Astrocyte of the spinal cord (primary cell): ENCODE data around the gene STK35.

ENCODE experiments used
- DNase-seq: peaks from one replicate; pipeline ENCODE4 v3.0.0; 2011; ENCODE audit warnings: low read depth, low spot score
- H3K4me3 ChIP-seq: 2 replicates; pipeline ENCODE4 v1.5.1; 2011; ENCODE audit warnings: low read depth, mild to moderate bottlenecking, low read length, moderate library complexity
- in situ Hi-C: cut with HindIII; loops from 2 replicates; pipeline ENCODE4 v1.10.0; 2017; ENCODE audit warnings: low sequenced_read_pairs
- TF ChIP-seq, protein P1 (sequence below): IDR thresholded peaks from 2 replicates; pipeline ENCODE4 v1.5.1; 2012; ENCODE audit warnings: low read depth, mild to moderate bottlenecking, low read length, inconsistent platforms

The STK35 gene

DNA sequence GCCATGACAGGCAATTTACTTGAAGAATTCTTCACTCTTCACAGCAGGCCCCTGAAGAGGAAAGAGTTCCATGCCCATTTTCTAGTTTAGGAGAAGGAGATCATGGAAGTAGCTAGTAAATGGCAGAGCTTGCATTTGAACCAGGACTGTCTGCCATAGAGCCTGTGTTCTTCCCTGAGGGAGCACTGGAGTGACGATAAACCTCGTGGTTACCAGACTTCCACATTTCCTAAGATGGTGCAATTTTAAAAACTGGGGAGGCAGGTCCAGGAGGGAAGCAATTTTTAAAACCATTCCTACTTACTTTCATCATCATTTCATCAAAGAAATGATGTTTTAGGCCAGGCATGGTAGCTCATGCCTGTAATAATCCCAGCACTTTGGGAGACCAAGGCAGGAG, 36.8 kb downstream of the STK35 start:
- DNase-seq = no peak
- no peak overlapping the region for H3K4me3 ChIP-seq
- in situ Hi-C loops = no loop called here
- TF ChIP-seq, protein P1, sequence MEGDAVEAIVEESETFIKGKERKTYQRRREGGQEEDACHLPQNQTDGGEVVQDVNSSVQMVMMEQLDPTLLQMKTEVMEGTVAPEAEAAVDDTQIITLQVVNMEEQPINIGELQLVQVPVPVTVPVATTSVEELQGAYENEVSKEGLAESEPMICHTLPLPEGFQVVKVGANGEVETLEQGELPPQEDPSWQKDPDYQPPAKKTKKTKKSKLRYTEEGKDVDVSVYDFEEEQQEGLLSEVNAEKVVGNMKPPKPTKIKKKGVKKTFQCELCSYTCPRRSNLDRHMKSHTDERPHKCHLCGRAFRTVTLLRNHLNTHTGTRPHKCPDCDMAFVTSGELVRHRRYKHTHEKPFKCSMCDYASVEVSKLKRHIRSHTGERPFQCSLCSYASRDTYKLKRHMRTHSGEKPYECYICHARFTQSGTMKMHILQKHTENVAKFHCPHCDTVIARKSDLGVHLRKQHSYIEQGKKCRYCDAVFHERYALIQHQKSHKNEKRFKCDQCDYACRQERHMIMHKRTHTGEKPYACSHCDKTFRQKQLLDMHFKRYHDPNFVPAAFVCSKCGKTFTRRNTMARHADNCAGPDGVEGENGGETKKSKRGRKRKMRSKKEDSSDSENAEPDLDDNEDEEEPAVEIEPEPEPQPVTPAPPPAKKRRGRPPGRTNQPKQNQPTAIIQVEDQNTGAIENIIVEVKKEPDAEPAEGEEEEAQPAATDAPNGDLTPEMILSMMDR = no peak

DNA sequence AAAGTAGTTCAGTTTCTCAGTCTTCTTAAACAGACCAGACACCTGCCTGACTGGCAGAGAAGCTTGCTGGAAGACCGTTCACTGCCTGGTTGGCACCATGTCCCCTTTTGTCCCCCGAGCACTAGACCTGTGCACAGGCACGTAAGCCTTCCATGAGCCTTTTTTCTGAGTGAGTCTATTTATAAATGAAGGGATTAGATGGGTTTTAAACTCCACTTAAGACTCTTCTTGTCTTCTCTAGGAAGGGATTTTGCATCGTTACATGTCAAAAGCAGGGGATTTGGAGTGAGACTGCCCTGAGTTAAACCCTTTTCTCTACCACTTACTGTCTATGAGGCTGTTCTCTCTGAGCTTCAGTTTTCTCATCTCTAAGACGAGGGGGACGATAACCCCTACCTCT, 37.6 kb downstream of the STK35 start:
- DNase-seq = no peak
- TF ChIP-seq, protein P1 = no peak
- in situ Hi-C loops = no loop called here
- no peak overlapping the region for H3K4me3 ChIP-seq

DNA sequence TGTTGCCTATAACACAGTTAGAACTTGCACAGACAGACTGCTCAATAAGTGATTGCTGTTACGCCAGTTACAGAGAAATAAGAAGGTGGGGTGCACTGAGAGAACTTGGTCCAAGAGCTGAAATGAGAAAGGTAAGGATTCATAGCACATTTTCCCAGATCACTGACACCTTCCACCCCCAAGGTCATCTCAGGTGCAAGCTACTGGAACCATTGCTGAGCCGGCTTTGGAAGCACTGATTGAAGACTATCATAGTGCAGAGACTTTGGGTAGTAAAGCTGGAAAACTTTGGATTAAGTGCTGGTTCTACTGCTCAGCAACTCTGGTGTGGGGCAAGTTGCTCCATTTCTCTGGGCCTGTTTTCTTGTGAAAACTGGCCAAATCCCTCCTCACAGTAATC, 38.1 kb downstream of the STK35 start:
- in situ Hi-C loops = no loop called here
- TF ChIP-seq, protein P1 = no peak
- DNase-seq = no peak
- H3K4me3 ChIP-seq = no peak overlapping the region

DNA sequence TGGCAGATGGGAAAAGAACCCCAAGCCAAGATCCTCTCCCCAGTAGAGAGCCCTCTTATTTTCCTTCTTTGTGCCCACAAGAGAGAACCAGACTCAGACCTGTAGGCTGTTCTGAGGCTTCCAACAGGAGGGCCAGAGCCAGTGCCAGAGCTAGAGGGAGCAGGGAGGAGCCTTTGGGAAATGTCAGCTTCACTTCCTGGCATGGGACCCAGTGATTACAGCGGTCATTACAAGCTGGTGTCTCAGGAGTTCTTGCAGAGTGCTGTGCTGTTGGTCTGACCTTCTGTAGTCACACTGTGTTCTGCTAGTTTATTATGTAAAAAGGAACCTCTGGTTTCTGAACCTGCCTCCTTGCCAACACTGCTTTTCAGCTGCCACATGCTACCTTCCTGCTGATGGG, 38.9 kb downstream of the STK35 start:
- TF ChIP-seq, protein P1 = no peak
- no peak for DNase-seq
- in situ Hi-C loops = no loop called here
- H3K4me3 ChIP-seq = no peak overlapping the region

DNA sequence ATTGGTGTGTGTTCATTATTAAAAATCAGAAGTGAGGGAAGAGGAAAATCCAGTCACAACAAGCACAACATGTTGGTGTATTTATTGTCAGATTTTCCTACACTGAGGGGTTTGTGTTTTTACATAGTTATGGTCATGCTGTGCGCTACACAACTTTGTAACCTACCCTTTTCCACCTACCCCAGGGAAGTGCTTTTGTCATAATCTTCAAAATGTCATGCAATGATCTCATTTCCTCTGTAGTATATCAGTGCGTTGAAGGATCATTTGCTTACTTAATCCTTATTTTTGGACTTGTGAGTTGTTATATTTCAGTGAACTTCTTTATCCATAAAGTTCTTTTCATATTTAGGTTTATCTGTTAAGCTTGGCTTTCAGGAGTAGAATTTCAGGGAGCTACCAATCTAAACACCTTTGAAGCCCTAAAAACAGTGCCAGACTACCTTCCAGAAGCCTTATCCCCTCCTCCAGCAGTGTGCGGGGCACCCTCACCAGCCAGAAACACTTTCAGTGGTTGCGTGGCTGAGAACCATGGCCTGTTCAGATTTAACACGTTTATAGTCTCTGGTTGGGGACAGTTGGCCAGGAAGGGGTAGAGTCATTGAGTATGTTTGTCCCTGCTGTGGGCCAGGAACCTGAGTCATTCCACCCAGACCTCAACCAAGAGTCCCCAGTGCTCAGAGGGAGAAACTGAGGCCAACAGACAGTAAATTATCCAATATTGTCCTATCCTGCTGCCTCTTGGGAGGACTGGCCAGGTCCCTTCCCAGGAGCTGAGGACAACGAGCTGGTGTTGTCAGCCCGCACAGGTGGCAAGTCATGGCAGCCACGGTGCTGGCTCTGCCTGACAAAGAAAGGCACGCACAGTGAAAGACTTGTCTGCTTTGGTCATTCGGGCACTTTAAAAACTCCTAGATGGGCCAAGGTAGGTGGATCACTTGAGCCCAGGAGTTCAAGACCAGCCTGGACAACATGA, 40.3 kb downstream of the STK35 start:
- H3K4me3 ChIP-seq = no peak overlapping the region
- DNase-seq = no peak
- in situ Hi-C loops = no loop called here
- TF ChIP-seq, protein P1 = no peak

DNA sequence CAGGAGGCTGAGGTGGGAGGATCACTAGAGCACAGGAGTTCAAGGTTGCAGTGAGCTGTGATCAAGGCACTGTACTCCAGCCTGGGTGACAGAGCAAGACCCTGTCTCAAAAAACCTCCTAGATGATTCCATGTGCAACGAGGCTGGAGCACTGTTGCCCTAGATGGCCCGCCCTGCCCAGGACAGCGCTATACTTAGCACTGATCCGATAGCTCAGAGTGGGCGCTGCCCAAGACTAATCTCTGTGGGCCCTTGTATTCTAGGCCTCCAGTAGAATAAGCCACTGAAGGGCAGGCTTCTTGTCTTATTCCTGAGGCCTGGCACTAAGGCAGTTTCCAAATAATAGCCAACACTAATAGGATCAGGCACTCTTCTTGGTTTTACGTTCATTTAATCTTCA, 41.0 kb downstream of the STK35 start:
- DNase-seq = no peak
- no peak overlapping the region for H3K4me3 ChIP-seq
- TF ChIP-seq, protein P1 = no peak
- in situ Hi-C loops = no loop called here
